ENCODE data around the gene ZNF692.

ZNF692 gene

DNA sequence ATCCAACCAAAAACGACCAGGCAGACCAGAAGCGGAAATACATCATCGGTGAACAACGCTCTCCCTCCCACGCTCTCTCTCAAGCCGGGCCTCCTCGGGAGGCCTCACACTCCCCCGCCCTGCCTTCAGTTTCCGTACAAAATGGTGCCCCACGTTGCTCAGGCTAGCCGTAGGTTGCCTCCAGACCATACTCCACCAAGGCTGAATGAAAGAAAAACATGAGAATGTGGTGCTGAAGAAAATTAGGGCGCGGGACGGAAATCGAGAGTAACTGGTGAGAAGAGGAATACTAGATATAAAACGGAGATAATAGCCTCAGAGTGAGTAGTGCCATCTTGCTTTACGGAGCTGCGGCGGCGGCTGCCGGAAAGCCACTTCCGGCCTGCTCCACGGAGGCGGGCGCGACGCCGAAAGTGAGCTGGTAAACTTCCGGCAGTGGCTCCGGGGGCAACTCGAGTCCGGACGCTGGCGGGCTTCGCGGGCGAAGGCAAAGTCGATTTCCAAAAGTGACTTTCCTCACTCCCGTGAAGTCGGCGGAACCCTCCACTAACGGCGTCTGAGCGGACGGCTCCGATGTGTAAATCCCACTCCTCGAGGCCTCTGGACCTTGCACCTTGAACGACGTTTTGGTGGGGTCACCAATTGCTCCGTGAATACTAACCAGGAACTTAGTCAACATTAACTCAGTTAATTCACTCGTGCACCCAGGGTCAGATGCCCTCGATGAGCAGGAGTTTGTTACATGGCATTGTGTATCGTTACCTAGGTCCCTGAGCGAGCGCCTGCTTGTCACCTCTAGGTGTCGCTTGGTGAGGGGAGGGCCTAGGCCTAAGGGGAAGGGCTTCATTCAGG, 32.8 kb downstream of the ZNF692 start, which contains the start of gene SH3BP5L:
Gene SH3BP5L (minus strand): TSS at position 7 of the 852 bp plus-strand sequence. CDS start 980 bp downstream, outside the sequence.
- H3K36me3 ChIP-seq, result peaks cover 13% of the 10 kb centered on the region
- TF ChIP-seq, protein P1, sequence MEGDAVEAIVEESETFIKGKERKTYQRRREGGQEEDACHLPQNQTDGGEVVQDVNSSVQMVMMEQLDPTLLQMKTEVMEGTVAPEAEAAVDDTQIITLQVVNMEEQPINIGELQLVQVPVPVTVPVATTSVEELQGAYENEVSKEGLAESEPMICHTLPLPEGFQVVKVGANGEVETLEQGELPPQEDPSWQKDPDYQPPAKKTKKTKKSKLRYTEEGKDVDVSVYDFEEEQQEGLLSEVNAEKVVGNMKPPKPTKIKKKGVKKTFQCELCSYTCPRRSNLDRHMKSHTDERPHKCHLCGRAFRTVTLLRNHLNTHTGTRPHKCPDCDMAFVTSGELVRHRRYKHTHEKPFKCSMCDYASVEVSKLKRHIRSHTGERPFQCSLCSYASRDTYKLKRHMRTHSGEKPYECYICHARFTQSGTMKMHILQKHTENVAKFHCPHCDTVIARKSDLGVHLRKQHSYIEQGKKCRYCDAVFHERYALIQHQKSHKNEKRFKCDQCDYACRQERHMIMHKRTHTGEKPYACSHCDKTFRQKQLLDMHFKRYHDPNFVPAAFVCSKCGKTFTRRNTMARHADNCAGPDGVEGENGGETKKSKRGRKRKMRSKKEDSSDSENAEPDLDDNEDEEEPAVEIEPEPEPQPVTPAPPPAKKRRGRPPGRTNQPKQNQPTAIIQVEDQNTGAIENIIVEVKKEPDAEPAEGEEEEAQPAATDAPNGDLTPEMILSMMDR (IDR thresholded peaks at IDR 0.05), result peak; percentile 88
- H3K27ac ChIP-seq, result peak within 1 kb of the TSS; percentile 99
- no peaks in the 10 kb centered on the region for H3K27me3 ChIP-seq
- H3K4me3 ChIP-seq (ENCODE audit: low read depth in 1 of 2, low read length in 1 of 2), result peak within 1 kb of the TSS; percentile 94 to 100
- no peaks in the 10 kb centered on the region for H3K9me3 ChIP-seq
- peaks cover 60 to 68% of the 10 kb centered on the region in 2 experiments for H3K4me1 ChIP-seq (ENCODE audit: control insufficient read depth in 1 of 2, insufficient read depth in 1 of 2, low read depth in 1 of 2, low read length in 1 of 2)

DNA sequence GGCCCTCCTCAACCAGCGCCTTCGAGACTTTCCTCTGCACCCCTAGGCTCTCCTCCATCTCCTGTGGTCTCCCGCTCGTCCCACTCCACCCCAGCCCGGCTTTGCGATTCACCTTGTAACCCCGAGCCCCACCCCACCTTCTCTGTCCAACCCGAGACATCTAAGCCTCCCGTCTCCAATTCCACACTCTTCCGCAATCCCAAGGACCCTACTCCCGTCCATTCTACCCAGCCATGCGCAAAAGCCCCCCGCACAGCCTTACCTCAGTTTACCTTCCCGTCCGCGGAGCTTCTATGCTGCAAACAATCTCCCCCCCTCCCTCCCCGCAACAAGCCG, 33.3 kb downstream of the ZNF692 start:
- H3K4me1 ChIP-seq (ENCODE audit: control insufficient read depth in 1 of 2, insufficient read depth in 1 of 2, low read depth in 1 of 2, low read length in 1 of 2), result peaks cover 66 to 74% of the 10 kb centered on the region in 2 experiments

DNA sequence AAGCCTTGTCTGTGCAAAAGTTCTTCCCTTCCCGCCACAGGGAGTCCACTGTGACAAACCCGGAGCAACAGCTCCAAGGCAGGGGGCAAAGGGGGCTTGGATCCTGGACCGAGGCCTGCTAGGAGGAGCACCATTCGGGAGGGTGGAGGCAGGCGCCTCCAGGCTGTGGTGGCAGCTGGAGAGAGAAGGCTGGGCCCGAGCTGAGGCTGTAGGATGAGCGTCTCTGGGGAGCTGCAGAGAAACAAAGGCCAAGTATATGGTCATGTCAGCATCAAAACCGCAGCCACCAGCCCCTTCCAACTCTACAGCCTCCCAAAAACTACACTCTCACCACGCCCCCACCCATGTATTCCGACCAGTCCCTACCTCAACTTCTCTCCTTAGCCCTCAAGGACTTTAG, 33.7 kb downstream of the ZNF692 start:
- TF ChIP-seq, protein P1 (IDR thresholded peaks at IDR 0.05), result no peak
- Histone ChIP-seq H3K27me3 (no peaks in the 10 kb centered on the region), H3K36me3 (peaks cover 23% of the 10 kb centered on the region), H3K9me3 (no peaks in the 10 kb centered on the region), H3K27ac (peak overlapping the region; percentile 99), H3K4me3 (ENCODE audit: low read depth in 1 of 2, low read length in 1 of 2) (peak overlapping the region; percentile 94 to 100), H3K4me1 (ENCODE audit: control insufficient read depth in 1 of 2, insufficient read depth in 1 of 2, low read depth in 1 of 2, low read length in 1 of 2) (peaks cover 70 to 78% of the 10 kb centered on the region in 2 experiments)

More for the DNA sequence above, 33.3 kb downstream of the ZNF692 start:
- H3K36me3 ChIP-seq, result peaks cover 19% of the 10 kb centered on the region
- no peaks in the 10 kb centered on the region for H3K27me3 ChIP-seq
- H3K27ac ChIP-seq, result peak overlapping the region; percentile 99
- peak overlapping the region; percentile 94 to 100 for H3K4me3 ChIP-seq (ENCODE audit: low read depth in 1 of 2, low read length in 1 of 2)
- TF ChIP-seq, protein P1 (IDR thresholded peaks at IDR 0.05), result no peak
- no peaks in the 10 kb centered on the region for H3K9me3 ChIP-seq

DNA sequence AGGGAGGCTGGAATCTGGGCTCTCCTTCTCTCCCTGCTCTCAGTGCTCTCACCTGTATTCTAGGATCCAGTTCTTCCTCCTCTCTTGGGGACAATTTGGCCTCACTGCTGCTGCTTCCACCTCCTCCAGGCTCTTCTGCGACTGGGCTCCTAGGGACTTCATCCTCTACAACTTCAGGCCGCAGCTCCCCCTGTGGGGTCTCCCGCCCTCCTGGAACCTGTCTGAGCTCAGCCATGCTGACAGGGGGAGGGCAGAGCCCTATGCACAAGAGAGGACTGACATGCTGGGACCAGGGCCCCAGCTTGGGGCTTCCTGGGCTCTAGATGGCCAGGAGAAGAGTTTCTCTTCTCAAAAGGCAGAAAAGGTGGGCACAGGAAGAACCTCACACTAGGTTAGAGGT, 34.2 kb downstream of the ZNF692 start:
- Histone ChIP-seq H3K4me1 (ENCODE audit: control insufficient read depth in 1 of 2, insufficient read depth in 1 of 2, low read depth in 1 of 2, low read length in 1 of 2) (peaks cover 74 to 83% of the 10 kb centered on the region in 2 experiments), H3K27ac (peak overlapping the region; percentile 99), H3K36me3 (peaks cover 27% of the 10 kb centered on the region), H3K9me3 (no peaks in the 10 kb centered on the region), H3K27me3 (no peaks in the 10 kb centered on the region), H3K4me3 (ENCODE audit: low read depth in 1 of 2, low read length in 1 of 2) (peak overlapping the region; percentile 94 to 100)
- TF ChIP-seq, protein P1 (IDR thresholded peaks at IDR 0.05), result no peak

DNA sequence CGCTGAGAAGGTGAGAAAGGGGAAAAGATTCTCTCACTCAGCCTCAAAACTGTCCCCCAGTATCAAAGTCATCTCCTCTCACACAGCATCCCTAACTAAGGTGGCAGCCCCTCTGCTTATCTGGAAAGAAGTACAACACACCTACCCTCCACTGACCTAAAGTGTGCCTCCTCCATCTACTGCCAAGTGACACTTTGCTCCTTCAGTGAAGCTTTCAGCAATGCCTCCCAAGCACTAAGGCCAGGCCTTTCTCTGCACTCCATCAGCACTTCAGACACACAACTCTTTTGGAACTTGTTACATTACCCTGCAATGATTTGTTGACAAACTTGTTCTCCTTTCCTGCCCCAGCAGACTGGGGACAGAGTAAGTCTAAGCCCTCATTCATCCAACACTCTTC, 34.6 kb downstream of the ZNF692 start:
- H3K27me3 ChIP-seq, result no peaks in the 10 kb centered on the region
- no peaks in the 10 kb centered on the region for H3K9me3 ChIP-seq
- peaks cover 78 to 86% of the 10 kb centered on the region in 2 experiments for H3K4me1 ChIP-seq (ENCODE audit: control insufficient read depth in 1 of 2, insufficient read depth in 1 of 2, low read depth in 1 of 2, low read length in 1 of 2)
- H3K27ac ChIP-seq, result peak overlapping the region; percentile 99
- H3K4me3 ChIP-seq (ENCODE audit: low read depth in 1 of 2, low read length in 1 of 2), result peak overlapping the region; percentile 94 to 100
- TF ChIP-seq, protein P1 (IDR thresholded peaks at IDR 0.05), result no peak
- peaks cover 27% of the 10 kb centered on the region for H3K36me3 ChIP-seq
